GM12878 (cell line): ENCODE data around the gene LYSMD2. TPM values are rescaled to one million over a fixed set of nuclear protein-coding genes. Genes with fewer than 3 reads are reported as not detected.

ENCODE experiments used
- BCL11A ChIP-seq: IDR thresholded peaks from 2 replicates; pipeline ENCODE4 v1.6.1; 2011; ENCODE audit warnings: low read depth, low read length
- CHD2 ChIP-seq: IDR thresholded peaks from 2 replicates; pipeline ENCODE4 v1.6.1; 2011; ENCODE audit warnings: low read depth, low read length, improper control_type of control experiment, borderline replicate concordance
- CREB1 ChIP-seq: IDR thresholded peaks from 2 replicates; pipeline ENCODE4 v1.6.1; 2012; ENCODE audit warnings: low read depth, mild to moderate bottlenecking, inconsistent platforms
- DPF2 ChIP-seq: fragments of 450-650 bp; IDR thresholded peaks from 2 replicates; pipeline ENCODE4 v1.6.1; 2017; ENCODE audit warnings: mild to moderate bottlenecking
- HDGF ChIP-seq: fragments of 450-650 bp; IDR thresholded peaks from 2 replicates; pipeline ENCODE4 v1.6.1; 2016; ENCODE audit warnings: antibody characterized with exemption
- JUNB ChIP-seq: IDR thresholded peaks from 2 replicates; pipeline ENCODE4 v1.6.1; 2016; ENCODE audit warnings: antibody characterized with exemption, mild to moderate bottlenecking
- MYC ChIP-seq: IDR thresholded peaks from 2 replicates; pipeline ENCODE4 v1.6.1; 2011; ENCODE audit warnings: mild to moderate bottlenecking, low read length, moderate library complexity, inconsistent platforms; ENCODE audit not compliant: insufficient read depth, insufficient replicate concordance, insufficient read length, severe bottlenecking
- NFYA ChIP-seq: IDR thresholded peaks from 2 replicates; pipeline ENCODE4 v1.6.1; 2011; ENCODE audit warnings: low read depth, mild to moderate bottlenecking, low read length, improper control_type of control experiment, borderline replicate concordance
- NR2F1 ChIP-seq: fragments of 450-650 bp; conservative IDR thresholded peaks from 2 replicates; pipeline ENCODE4 v1.6.1; 2017; ENCODE audit warnings: mild to moderate bottlenecking
- PAX8 ChIP-seq: fragments of 450-650 bp; IDR thresholded peaks from 2 replicates; pipeline ENCODE4 v1.6.1; 2017; ENCODE audit warnings: mild to moderate bottlenecking, moderate library complexity
- PML ChIP-seq: IDR thresholded peaks from 2 replicates; pipeline ENCODE4 v1.6.1; 2012; ENCODE audit warnings: low read length, inconsistent platforms
- POU2F2 ChIP-seq: IDR thresholded peaks from 3 replicates; pipeline ENCODE4 v1.6.1; 2011; ENCODE audit warnings: low read depth, mild to moderate bottlenecking, low read length, borderline replicate concordance
- RAD51 ChIP-seq: fragments of 450-650 bp; IDR thresholded peaks from 2 replicates; pipeline ENCODE4 v1.6.1; 2016; ENCODE audit warnings: moderate library complexity, mild to moderate bottlenecking, inconsistent platforms
- SIX5 ChIP-seq: IDR thresholded peaks from 2 replicates; pipeline ENCODE4 v1.6.1; 2011; ENCODE audit warnings: mild to moderate bottlenecking, low read depth, low read length, moderate library complexity; ENCODE audit not compliant: severe bottlenecking
- WRNIP1 ChIP-seq: IDR thresholded peaks from 2 replicates; pipeline ENCODE4 v1.6.1; 2011; ENCODE audit warnings: low read depth, low read length, improper control_type of control experiment, borderline replicate concordance
- ZBED1 ChIP-seq: IDR thresholded peaks from 2 replicates; pipeline ENCODE4 v1.6.1; 2016; ENCODE audit warnings: borderline replicate concordance
- ZNF622 ChIP-seq: fragments of 450-650 bp; IDR thresholded peaks from 2 replicates; pipeline ENCODE4 v1.6.1; 2017; ENCODE audit warnings: mild to moderate bottlenecking, inconsistent platforms
- polyA plus RNA-seq, 11 experiments: library from polyadenylated mRNA; depleted of rRNA in 4 of 11; unstranded in 6 of 11; stranded (reverse) in 5 of 11; fragments of >200 nt; fragmentation: Nextera tagmentation in 4 of 11; fragmentation: Illumina TruSeq in 1 of 11; extraction: Ambion mirVana in 4 of 11; extraction: Trizol in 1 of 11; gene quantifications; 1 replicate in 1 of 11; 2 replicates in 10 of 11; pipeline versions ENCODE4 v1.2.1 to v1.2.3, GENCODE V29; 2011 to 2016; ENCODE audit warnings: inconsistent platforms in 2 of 11, missing spikeins in 2 of 11, low read depth in 1 of 11
- total RNA-seq, 4 experiments: library from RNA; depleted of rRNA in 3 of 4; stranded (reverse); fragments of >200 nt in 3 of 4; fragmentation: Illumina TruSeq in 1 of 4; extraction: Trizol in 1 of 4; gene quantifications; 2 replicates each; pipeline versions ENCODE4 v1.2.1 to v1.2.3, GENCODE V29; 2013 to 2021
- TF ChIP-seq, protein P1 (sequence below): fragments of 450-650 bp; IDR thresholded peaks from 2 replicates; pipeline ENCODE4 v1.6.1; 2016; ENCODE audit warnings: mild to moderate bottlenecking
- TF ChIP-seq, protein P2 (sequence below): IDR thresholded peaks from 2 replicates; pipeline ENCODE4 v1.6.1; 2012; ENCODE audit warnings: low read length, inconsistent platforms
- TF ChIP-seq, protein P3 (sequence below): fragments of 450-650 bp; conservative IDR thresholded peaks from 2 replicates; pipeline ENCODE4 v1.6.1; 2017; ENCODE audit warnings: mild to moderate bottlenecking, moderate library complexity
- TF ChIP-seq, protein P4 (sequence below): IDR thresholded peaks from 2 replicates; pipeline ENCODE4 v1.6.1; 2012; ENCODE audit warnings: improper control_type of control experiment, low read depth, low read length; ENCODE audit not compliant: insufficient replicate concordance
- TF ChIP-seq, protein P5 (sequence below): IDR thresholded peaks from 2 replicates; pipeline ENCODE4 v1.6.1; 2011; ENCODE audit warnings: borderline replicate concordance, low read depth, mild to moderate bottlenecking, moderate library complexity, mixed read lengths, low read length; ENCODE audit not compliant: insufficient read depth; ENCODE audit errors: extremely low read length

Gene LYSMD2
- total and polyA plus RNA-seq, 10 of the 15 experiments (the other 5 are each of a cell fraction or from before 2014, with no cell fraction given): 30.5 to 61.3 (median 45.4) TPM

DNA sequence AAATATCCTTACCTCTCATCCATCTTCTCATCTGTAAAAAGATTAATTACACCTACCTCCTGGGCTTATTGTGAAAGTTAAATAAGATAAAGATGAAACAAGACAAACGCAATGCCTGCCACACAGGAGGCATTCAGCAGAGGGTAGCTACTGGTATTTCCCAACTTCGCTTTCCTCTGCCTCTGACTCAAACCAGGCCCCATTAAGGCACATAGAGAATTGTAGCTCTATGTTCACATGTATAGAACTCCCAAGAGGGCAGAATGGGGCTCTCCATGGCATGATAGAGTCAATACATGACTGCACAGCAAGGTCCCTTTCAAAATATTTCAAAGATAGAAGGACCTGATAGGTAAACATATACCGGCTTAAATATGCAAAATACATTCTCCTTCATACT is 1.4 kb downstream of the LYSMD2 start (continued):
- TF ChIP-seq, protein P1, sequence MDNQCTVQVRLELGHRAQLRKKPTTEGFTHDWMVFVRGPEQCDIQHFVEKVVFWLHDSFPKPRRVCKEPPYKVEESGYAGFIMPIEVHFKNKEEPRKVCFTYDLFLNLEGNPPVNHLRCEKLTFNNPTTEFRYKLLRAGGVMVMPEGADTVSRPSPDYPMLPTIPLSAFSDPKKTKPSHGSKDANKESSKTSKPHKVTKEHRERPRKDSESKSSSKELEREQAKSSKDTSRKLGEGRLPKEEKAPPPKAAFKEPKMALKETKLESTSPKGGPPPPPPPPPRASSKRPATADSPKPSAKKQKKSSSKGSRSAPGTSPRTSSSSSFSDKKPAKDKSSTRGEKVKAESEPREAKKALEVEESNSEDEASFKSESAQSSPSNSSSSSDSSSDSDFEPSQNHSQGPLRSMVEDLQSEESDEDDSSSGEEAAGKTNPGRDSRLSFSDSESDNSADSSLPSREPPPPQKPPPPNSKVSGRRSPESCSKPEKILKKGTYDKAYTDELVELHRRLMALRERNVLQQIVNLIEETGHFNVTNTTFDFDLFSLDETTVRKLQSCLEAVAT: no peak
- no peak for TF ChIP-seq NR2F1
- TF ChIP-seq, protein P2, sequence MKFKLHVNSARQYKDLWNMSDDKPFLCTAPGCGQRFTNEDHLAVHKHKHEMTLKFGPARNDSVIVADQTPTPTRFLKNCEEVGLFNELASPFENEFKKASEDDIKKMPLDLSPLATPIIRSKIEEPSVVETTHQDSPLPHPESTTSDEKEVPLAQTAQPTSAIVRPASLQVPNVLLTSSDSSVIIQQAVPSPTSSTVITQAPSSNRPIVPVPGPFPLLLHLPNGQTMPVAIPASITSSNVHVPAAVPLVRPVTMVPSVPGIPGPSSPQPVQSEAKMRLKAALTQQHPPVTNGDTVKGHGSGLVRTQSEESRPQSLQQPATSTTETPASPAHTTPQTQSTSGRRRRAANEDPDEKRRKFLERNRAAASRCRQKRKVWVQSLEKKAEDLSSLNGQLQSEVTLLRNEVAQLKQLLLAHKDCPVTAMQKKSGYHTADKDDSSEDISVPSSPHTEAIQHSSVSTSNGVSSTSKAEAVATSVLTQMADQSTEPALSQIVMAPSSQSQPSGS: peak; percentile 47; the same call in 1 of the 2 replicates
- TF ChIP-seq, protein P3, sequence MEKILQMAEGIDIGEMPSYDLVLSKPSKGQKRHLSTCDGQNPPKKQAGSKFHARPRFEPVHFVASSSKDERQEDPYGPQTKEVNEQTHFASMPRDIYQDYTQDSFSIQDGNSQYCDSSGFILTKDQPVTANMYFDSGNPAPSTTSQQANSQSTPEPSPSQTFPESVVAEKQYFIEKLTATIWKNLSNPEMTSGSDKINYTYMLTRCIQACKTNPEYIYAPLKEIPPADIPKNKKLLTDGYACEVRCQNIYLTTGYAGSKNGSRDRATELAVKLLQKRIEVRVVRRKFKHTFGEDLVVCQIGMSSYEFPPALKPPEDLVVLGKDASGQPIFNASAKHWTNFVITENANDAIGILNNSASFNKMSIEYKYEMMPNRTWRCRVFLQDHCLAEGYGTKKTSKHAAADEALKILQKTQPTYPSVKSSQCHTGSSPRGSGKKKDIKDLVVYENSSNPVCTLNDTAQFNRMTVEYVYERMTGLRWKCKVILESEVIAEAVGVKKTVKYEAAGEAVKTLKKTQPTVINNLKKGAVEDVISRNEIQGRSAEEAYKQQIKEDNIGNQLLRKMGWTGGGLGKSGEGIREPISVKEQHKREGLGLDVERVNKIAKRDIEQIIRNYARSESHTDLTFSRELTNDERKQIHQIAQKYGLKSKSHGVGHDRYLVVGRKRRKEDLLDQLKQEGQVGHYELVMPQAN: no peak
- TF ChIP-seq, protein P4, sequence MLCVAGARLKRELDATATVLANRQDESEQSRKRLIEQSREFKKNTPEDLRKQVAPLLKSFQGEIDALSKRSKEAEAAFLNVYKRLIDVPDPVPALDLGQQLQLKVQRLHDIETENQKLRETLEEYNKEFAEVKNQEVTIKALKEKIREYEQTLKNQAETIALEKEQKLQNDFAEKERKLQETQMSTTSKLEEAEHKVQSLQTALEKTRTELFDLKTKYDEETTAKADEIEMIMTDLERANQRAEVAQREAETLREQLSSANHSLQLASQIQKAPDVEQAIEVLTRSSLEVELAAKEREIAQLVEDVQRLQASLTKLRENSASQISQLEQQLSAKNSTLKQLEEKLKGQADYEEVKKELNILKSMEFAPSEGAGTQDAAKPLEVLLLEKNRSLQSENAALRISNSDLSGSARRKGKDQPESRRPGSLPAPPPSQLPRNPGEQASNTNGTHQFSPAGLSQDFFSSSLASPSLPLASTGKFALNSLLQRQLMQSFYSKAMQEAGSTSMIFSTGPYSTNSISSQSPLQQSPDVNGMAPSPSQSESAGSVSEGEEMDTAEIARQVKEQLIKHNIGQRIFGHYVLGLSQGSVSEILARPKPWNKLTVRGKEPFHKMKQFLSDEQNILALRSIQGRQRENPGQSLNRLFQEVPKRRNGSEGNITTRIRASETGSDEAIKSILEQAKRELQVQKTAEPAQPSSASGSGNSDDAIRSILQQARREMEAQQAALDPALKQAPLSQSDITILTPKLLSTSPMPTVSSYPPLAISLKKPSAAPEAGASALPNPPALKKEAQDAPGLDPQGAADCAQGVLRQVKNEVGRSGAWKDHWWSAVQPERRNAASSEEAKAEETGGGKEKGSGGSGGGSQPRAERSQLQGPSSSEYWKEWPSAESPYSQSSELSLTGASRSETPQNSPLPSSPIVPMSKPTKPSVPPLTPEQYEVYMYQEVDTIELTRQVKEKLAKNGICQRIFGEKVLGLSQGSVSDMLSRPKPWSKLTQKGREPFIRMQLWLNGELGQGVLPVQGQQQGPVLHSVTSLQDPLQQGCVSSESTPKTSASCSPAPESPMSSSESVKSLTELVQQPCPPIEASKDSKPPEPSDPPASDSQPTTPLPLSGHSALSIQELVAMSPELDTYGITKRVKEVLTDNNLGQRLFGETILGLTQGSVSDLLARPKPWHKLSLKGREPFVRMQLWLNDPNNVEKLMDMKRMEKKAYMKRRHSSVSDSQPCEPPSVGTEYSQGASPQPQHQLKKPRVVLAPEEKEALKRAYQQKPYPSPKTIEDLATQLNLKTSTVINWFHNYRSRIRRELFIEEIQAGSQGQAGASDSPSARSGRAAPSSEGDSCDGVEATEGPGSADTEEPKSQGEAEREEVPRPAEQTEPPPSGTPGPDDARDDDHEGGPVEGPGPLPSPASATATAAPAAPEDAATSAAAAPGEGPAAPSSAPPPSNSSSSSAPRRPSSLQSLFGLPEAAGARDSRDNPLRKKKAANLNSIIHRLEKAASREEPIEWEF: no peak
- no peak for TF ChIP-seq SIX5
- no peak for TF ChIP-seq HDGF
- TF ChIP-seq MYC: no peak
- peak; percentile 81 for TF ChIP-seq BCL11A
- TF ChIP-seq ZBED1: no peak
- no peak for TF ChIP-seq CHD2
- no peak for TF ChIP-seq ZNF622
- no peak for TF ChIP-seq NFYA
- TF ChIP-seq POU2F2: 0 out of 3 replicates have a peak, but pooled peaks have one; percentile 27
- TF ChIP-seq, protein P5, sequence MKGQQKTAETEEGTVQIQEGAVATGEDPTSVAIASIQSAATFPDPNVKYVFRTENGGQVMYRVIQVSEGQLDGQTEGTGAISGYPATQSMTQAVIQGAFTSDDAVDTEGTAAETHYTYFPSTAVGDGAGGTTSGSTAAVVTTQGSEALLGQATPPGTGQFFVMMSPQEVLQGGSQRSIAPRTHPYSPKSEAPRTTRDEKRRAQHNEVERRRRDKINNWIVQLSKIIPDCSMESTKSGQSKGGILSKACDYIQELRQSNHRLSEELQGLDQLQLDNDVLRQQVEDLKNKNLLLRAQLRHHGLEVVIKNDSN: no peak
- TF ChIP-seq PAX8: no peak
- TF ChIP-seq PML: no peak
- no peak for TF ChIP-seq RAD51
- TF ChIP-seq JUNB: peak; percentile 69
- TF ChIP-seq WRNIP1: no peak
- no peak for TF ChIP-seq CREB1
- TF ChIP-seq DPF2: peak; percentile 20; the same call in 1 of the 2 replicates
